Measurements from ENCODE around the gene ARID1B.

- TF ChIP-seq, protein P1, sequence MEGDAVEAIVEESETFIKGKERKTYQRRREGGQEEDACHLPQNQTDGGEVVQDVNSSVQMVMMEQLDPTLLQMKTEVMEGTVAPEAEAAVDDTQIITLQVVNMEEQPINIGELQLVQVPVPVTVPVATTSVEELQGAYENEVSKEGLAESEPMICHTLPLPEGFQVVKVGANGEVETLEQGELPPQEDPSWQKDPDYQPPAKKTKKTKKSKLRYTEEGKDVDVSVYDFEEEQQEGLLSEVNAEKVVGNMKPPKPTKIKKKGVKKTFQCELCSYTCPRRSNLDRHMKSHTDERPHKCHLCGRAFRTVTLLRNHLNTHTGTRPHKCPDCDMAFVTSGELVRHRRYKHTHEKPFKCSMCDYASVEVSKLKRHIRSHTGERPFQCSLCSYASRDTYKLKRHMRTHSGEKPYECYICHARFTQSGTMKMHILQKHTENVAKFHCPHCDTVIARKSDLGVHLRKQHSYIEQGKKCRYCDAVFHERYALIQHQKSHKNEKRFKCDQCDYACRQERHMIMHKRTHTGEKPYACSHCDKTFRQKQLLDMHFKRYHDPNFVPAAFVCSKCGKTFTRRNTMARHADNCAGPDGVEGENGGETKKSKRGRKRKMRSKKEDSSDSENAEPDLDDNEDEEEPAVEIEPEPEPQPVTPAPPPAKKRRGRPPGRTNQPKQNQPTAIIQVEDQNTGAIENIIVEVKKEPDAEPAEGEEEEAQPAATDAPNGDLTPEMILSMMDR (IDR thresholded peaks at IDR 0.05): no peak
- TF ChIP-seq POLR2A (IDR thresholded peaks at IDR 0.05): no peak
Observed at GRCh38 chr6:157067507-157067906, 290.3 kb downstream of the ARID1B start.
